K562 (cell line): ENCODE measurements around the gene LEMD3. TPM values are rescaled to one million over a fixed set of nuclear protein-coding genes. Genes with fewer than 3 reads are reported as not detected.

Experiments used
- CBFA2T2 ChIP-seq: fragments of 450-650 bp; conservative IDR thresholded peaks from 2 replicates; pipeline ENCODE4 v1.6.1; 2017; ENCODE audit warnings: mild to moderate bottlenecking
- ETS2 ChIP-seq: IDR thresholded peaks from 2 replicates; pipeline ENCODE4 v1.6.1; 2016; ENCODE audit warnings: borderline replicate concordance, missing genetic modification characterization, mild to moderate bottlenecking, moderate library complexity, missing compliant biosample characterization; ENCODE audit not compliant: poor library complexity, severe bottlenecking
- IRF2 ChIP-seq: sonication (generic); formaldehyde crosslinking; IDR thresholded peaks from 2 replicates; pipeline ENCODE4 v1.8.1; 2022; ENCODE audit warnings: mild to moderate bottlenecking, missing genetic modification reagents
- JUN ChIP-seq, 2 experiments: sonication (generic) in 1 of 2; formaldehyde crosslinking in 1 of 2; IDR thresholded peaks; 2 replicates each; pipeline versions ENCODE4 v1.6.1 to v1.8.0; 2012 to 2022; ENCODE audit warnings: borderline replicate concordance in 2 of 2, mild to moderate bottlenecking in 2 of 2, improper control_type of control experiment in 1 of 2, low read depth in 1 of 2, low read length in 1 of 2, missing genetic modification reagents in 1 of 2
- JUND ChIP-seq, 2 experiments: IDR thresholded peaks; 2 replicates in 1 of 2; 3 replicates in 1 of 2; pipeline ENCODE4 v1.6.1; 2011; ENCODE audit warnings: borderline replicate concordance in 2 of 2, low read depth in 2 of 2, low read length in 2 of 2, improper control_type of control experiment in 1 of 2, missing biosample characterization in 1 of 2, missing genetic modification characterization in 1 of 2, missing genetic modification reagents in 1 of 2
- MTA3 ChIP-seq: fragments of 450-650 bp; formaldehyde crosslinking; IDR thresholded peaks from 2 replicates; pipeline ENCODE4 v1.6.1; 2017; ENCODE audit warnings: mild to moderate bottlenecking, borderline replicate concordance
- NFIC ChIP-seq: fragments of 450-650 bp; IDR thresholded peaks from 2 replicates; pipeline ENCODE4 v1.6.1; 2017; ENCODE audit warnings: mild to moderate bottlenecking, inconsistent platforms
- PBX2 ChIP-seq, 2 experiments: IDR thresholded peaks in 1 of 2; conservative IDR thresholded peaks in 1 of 2; 2 replicates each; pipeline ENCODE4 v1.6.1; 2016; ENCODE audit warnings: low read depth in 2 of 2, mild to moderate bottlenecking in 1 of 2, missing compliant biosample characterization in 1 of 2, missing genetic modification characterization in 1 of 2, moderate library complexity in 1 of 2
- SMARCE1 ChIP-seq: fragments of 450-650 bp; IDR thresholded peaks from 2 replicates; pipeline ENCODE4 v1.7.1; 2016; ENCODE audit warnings: mild to moderate bottlenecking
- VEZF1 ChIP-seq: fragments of 200-800 bp; sonication (Bioruptor generic); IDR thresholded peaks from 2 replicates; pipeline ENCODE4 v1.6.1; 2017; ENCODE audit warnings: missing genetic modification characterization, missing compliant biosample characterization
- ZBTB49 ChIP-seq: sonication (generic); formaldehyde crosslinking; IDR thresholded peaks from 2 replicates; pipeline ENCODE4 v1.8.0; 2022; ENCODE audit warnings: missing genetic modification reagents, mild to moderate bottlenecking, borderline replicate concordance
- ZNF124 ChIP-seq: sonication (generic); formaldehyde crosslinking; IDR thresholded peaks from 2 replicates; pipeline ENCODE4 v1.8.1; 2022; ENCODE audit warnings: missing genetic modification reagents
- polyA plus RNA-seq, 8 experiments: library from polyadenylated mRNA; depleted of rRNA in 4 of 8; stranded (reverse) in 5 of 8; unstranded in 3 of 8; fragments of >200 nt; fragmentation: Nextera tagmentation in 2 of 8; fragmentation: Illumina TruSeq in 1 of 8; extraction: Ambion mirVana in 2 of 8; extraction: Trizol in 1 of 8; gene quantifications; 2 replicates each; pipeline versions ENCODE4 v1.2.1 to v1.2.3, GENCODE V29; 2011 to 2014; ENCODE audit warnings: inconsistent platforms in 1 of 8, missing spikeins in 1 of 8
- total RNA-seq, 7 experiments: library from RNA; depleted of rRNA in 6 of 7; stranded (reverse); fragments of >200 nt in 6 of 7; fragmentation: Illumina TruSeq in 2 of 7; extraction: Trizol in 2 of 7; gene quantifications; 2 replicates each; pipeline versions ENCODE4 v1.2.1 to v1.2.3, GENCODE V29; 2011 to 2021; ENCODE audit warnings: low replicate concordance in 1 of 7

LEMD3 gene
- total and polyA plus RNA-seq, 9 of the 15 experiments (the other 6 are each of a cell fraction or from before 2014, with no cell fraction given): 6.8 to 37.4 (median 17.2) TPM

- TF ChIP-seq VEZF1 (CRISPR knock-in tag) (no peak), MTA3 (no peak), ZNF124 (CRISPR knock-in tag) (no peak), NFIC (0 out of 2 replicates have a peak, but pooled peaks have one; percentile 15), CBFA2T2 (0 out of 2 replicates have a peak, but pooled peaks have one; percentile 4), ETS2 (tag) (no peak), JUN (IDR thresholded peaks at IDR 0.05; ENCODE audit: borderline replicate concordance, low read depth, low read length) (0 out of 2 replicates have a peak, but pooled peaks have one; percentile 43), JUN (CRISPR knock-in tag; IDR thresholded peaks at IDR 0.05; ENCODE audit: borderline replicate concordance) (no peak), JUND (IDR thresholded peaks at IDR 0.05; ENCODE audit: borderline replicate concordance, low read depth, low read length) (peak; percentile 43; the same call in 1 of the 2 replicates), JUND (tag; IDR thresholded peaks at IDR 0.05; ENCODE audit: borderline replicate concordance, low read depth, low read length) (peak; percentile 70; the same call in 2 of the 3 replicates), IRF2 (CRISPR knock-in tag) (no peak), PBX2 (CRISPR knock-in tag; IDR thresholded peaks at IDR 0.05; ENCODE audit: low read depth) (no peak), PBX2 (tag; conservative IDR thresholded peaks at IDR 0.05; ENCODE audit: low read depth) (peak; percentile 29; the same call in 1 of the 2 replicates), ZBTB49 (CRISPR knock-in tag) (no peak), SMARCE1 (peak; percentile 50; the same call in 1 of the 2 replicates)
Measured at GRCh38 chr12:65248656-65249633, 79.6 kb downstream of the LEMD3 start (continued).
